ENCODE measurements around the gene TRPM2. TPM values are rescaled to one million over a fixed set of nuclear protein-coding genes. Genes with fewer than 3 reads are reported as not detected.

Gene TRPM2
- total RNA-seq, 1 donor from 2014 or later = 1.9 TPM

GRCh38 chr21:44443291-44443890 is 90.0 kb downstream of the TRPM2 start:
- intact Hi-C loops (cut with DNase I) = no loop called here
- DNase-seq (peak; percentile 32), ATAC-seq (ENCODE audit: poor library complexity) (no peak)

DNA sequence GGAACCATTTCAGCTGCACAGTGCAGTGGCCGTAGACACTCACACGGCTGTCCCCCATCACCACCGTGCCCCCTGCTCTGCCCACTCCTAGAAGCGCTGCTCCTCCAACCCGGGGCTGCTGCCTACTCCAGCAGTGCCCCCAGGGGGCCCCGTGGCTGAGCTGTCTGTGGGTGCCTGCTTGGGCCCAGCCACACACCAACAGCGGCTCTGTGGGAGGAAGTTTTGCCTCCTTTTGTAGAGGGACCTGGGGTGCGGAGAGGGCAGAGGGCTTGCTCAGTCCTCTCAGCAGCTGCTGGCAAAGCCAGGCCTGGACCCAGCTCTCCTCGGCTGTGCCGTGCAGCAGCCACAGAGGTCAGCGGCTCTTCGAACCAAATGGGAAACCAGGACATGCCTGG is 90.5 kb downstream of the TRPM2 start:
- ATAC-seq (ENCODE audit: poor library complexity) (no peak), DNase-seq (peak; percentile 19)
- intact Hi-C loops (cut with DNase I) = no loop called here

DNA sequence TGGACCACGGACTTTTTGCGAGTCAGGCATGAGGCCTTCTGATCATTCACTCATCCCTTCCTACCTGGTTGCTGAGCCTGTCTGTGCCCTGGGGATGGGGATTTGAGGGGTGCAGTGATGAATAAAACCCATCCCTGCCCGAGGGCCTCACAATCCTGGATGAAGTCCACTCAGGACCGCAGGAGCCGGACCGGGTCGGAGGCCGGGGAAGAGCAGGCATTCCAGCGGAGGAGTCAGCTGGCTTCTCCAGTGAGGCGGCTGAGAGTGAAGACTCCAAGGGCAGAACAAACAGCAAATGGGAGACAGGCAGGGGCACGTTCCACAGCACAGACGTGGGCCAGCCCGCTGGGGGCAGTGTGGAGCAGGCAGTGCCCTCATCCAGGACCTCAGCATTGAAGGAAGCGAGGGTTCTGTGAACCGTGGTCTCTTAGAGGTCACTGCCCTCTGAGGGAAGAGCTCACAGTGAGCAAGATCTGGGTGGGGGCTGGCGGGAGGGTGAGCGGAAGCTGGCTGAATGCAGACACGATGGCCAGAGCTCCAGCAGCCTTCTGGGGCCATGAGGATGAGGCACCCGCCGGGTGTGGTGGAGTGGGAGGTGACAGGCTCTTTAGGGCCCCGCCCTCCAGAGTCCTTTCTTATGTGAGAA is 91.0 kb downstream of the TRPM2 start:
- intact Hi-C loops (cut with DNase I) = no loop called here
- no peak for ATAC-seq (ENCODE audit: poor library complexity)
- peak; percentile 38 for DNase-seq

- ATAC-seq (ENCODE audit: poor library complexity) (no peak), DNase-seq (no peak)
- intact Hi-C loops (cut with DNase I) = no loop called here
Observed at GRCh38 chr21:44445145-44445812, 91.9 kb downstream of the TRPM2 start.

DNA sequence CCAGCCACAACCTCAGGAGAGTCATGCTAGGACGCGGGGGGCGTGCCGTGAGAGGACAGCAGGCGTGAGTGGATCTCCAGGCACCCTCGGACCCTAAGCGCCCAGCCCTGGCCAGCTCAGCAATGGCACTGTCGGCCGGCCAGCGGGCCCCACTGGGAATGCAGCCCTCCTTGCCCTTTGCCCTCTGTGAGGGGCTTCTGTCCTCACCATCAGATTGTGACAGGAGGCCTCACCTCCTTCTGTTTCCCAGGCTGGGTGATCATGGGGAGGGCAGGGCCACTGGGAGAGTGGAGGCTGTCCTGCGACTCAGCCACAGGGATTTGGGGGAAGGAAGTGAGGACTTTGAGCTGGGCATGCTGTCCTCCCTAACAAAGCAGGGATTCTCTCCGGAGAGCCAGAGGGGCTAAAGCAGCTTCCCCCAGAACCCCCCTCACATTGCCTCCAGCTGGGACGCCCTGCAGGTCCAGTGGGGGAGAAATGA is 95.3 kb downstream of the TRPM2 start:
- DNase-seq = no peak

DNA sequence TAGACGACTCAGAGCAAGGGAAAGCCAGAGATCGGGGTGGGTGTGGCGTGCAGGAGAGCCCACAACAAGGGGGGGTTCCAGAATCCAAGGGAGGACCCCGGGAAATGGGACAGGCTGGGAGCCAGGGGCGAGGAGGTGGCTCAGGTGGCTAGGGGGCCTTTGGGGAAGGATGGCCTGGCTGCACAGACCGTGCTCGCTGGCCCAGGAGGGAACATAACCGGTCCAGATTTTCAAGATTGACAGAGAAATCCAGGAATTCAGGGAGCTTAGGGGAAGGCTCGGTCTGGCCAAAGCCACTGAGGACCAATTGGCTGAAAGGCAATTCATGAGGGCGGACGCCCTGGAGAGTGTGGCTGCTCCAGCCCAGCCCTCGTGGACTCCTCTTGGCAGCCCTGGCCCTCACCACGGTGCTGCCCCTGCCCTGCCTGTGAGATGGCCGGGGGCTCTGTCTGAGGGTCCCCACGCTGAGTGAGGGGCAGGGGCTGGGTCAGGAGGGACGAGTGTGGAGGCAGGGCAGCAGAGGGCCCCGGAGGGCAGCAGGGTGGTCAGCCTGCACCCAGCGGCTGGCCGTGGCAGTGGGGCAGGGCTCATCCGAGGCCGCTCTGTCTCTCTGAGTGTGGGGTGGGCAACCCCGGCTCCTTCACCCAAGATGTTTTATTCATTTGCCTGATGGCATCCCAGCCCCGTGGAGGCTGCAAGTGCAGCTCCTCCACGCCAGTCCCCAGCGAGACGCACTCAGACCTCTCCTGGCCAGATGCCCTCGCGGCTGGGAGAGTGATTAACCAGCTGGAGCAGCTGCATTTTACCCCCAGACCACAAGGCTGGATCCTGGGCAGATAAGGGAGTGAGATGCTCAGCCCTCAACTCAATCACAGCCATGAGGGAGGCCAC is 96.3 kb downstream of the TRPM2 start:
- ATAC-seq (ENCODE audit: poor library complexity) = no peak
- intact Hi-C loops (cut with DNase I) = no loop called here
- no peak for DNase-seq

More for the DNA sequence above, 95.3 kb downstream of the TRPM2 start:
- no peak for ATAC-seq (ENCODE audit: poor library complexity)
- intact Hi-C loops (cut with DNase I) = no loop called here

DNA sequence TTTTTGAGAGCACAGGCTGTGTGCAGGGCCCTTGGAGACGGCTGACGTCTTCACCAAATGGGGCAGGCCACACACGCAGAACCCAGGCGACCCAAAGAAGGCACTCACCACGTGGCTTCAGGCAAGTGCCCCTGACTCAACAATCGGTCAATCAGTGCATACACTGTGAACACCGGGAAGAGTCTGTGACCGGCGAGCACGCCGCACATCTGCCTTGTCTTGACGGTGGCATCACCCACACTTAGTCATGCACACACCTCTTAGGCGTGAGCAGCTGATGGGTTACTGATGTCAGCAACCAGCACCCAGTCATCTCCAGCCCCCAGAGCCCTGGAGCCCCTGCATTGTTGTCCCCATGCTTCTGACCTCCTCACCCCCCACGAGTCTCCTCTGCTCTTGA is 97.0 kb downstream of the TRPM2 start:
- no peak for ATAC-seq (ENCODE audit: poor library complexity)
- no peak for DNase-seq
- intact Hi-C loops (cut with DNase I) = no loop called here

DNA sequence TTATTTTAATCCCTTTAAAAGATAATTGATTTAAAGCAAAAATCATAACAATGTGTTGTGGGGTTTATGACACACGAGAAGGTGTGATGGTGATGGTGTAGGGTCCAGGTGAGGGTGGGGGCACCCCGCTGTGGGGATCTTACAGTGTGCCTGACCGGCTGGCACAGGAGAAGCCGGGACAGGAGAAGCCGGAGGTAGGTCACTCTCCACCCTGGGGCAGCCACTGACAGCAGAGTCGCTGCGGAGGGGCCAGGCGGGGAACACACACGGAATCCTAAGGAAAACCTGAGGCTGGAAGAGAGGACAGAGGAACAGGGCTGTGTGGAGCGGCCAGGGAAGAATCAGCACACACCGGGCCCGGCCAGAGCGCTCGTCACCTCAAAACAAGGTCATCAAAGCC is 97.6 kb downstream of the TRPM2 start:
- intact Hi-C loops (cut with DNase I) = no loop called here
- ATAC-seq (ENCODE audit: poor library complexity) = no peak
- DNase-seq = no peak

GRCh38 chr21:44453120-44453519 is 99.7 kb downstream of the TRPM2 start:
- ATAC-seq (ENCODE audit: poor library complexity) (no peak), DNase-seq (no peak)
- intact Hi-C loops (cut with DNase I) = no loop called here

DNA sequence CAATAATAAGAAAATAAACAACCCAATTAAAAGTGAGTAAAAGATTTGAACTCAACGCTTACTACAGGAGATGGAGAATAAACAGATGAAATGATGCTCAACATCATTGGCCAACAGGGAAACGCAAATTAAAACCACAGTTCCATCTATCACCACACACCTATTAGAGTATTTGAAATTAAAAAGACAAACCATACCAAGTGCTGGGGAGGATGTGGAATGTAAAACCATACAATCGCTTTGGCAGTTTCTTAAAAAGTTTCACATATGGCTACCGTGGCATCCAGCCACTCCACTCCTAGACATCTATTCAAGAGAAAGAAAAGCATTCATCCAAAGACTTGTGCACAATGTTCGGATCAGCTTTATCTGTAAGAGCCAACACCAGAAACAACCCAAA is 100.6 kb downstream of the TRPM2 start:
- no peak for ATAC-seq (ENCODE audit: poor library complexity)
- intact Hi-C loops (cut with DNase I) = no loop called here
- DNase-seq = no peak

DNA sequence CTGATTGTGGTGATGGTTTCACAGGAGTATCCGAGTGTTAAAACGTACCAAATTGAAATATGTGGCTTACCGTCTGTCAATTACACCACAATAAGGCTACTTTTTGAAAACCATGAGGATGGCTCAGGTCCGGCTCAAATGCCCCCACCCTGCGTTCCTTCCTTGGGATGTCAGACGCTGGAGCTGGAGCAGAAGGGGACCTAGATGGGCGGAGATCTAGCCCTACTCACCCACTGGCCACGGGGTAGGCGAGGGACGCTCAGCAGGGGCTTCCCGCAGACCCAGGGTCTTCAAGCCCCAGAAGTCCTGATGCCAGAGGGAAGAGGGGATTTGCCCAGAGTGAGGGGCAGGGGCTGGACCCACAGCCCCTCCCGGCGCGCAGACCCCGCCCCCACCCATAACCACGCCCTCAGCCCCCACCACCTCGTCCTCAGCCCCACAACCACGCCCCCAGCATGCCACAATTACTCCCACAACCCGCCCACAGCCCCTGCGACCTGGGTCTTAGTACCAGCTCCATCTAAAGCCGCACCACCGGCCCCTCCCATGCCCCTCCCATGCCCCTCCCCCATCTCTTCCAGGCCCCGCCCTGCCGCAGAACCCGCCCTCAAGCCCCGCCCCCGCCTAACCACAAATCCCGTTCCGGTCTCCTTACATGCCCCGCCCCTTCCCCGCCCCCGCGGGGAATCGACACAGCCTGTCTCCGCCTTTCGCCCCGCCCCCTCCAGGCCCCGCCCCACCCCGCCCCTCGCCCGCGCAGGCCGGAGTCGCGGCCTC is 101.5 kb downstream of the TRPM2 start, which contains the start of gene LRRC3:
Gene LRRC3, plus strand, starts transcription at position 764 of the 777 bp plus-strand sequence. CDS start 1,135 bp downstream, outside the sequence.
- ATAC-seq (ENCODE audit: poor library complexity) (peak; percentile 90), DNase-seq (peak; percentile 92)
- intact Hi-C loops (cut with DNase I) = no loop called here

GRCh38 chr21:44455524-44456213 is 102.2 kb downstream of the TRPM2 start:
- intact Hi-C loops (cut with DNase I) = no loop called here
- ATAC-seq (ENCODE audit: poor library complexity) (peak; percentile 85), DNase-seq (peak; percentile 76)

DNA sequence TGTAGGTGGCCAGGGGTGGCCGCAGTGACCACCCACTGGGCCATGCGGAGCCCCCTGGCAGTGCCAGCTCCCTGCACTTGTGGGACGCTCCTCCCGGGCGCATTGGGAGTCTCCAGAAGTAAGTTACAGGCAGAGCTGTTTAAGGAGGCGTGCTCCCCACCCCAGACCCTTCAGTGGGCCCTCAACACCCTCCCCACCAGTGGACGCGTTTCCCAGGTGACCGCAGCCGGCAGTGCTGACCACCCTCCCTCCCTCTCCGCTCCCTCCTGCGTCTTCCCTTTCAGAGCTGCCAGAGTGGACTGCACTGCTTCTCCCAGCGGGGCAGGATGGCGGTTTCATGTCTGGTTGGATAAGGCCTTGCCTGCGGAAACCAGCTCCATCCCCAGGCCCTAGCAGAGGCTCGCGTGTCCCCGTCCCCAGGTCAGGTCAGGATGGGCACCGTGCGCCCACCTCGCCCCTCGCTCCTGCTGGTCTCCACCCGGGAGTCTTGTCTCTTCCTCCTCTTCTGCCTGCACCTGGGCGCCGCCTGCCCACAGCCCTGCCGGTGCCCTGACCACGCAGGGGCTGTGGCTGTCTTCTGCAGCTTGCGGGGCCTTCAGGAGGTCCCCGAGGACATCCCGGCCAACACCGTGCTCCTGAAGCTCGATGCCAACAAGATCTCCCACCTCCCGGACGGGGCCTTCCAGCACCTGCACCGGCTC is 102.9 kb downstream of the TRPM2 start:
- intact Hi-C loops (cut with DNase I) = no loop called here
- ATAC-seq (ENCODE audit: poor library complexity) = no peak
- DNase-seq = no peak

GRCh38 chr21:44456915-44457736 is 103.7 kb downstream of the TRPM2 start:
- ATAC-seq (ENCODE audit: poor library complexity) (no peak), DNase-seq (no peak)
- intact Hi-C loops (cut with DNase I) = no loop called here

DNA sequence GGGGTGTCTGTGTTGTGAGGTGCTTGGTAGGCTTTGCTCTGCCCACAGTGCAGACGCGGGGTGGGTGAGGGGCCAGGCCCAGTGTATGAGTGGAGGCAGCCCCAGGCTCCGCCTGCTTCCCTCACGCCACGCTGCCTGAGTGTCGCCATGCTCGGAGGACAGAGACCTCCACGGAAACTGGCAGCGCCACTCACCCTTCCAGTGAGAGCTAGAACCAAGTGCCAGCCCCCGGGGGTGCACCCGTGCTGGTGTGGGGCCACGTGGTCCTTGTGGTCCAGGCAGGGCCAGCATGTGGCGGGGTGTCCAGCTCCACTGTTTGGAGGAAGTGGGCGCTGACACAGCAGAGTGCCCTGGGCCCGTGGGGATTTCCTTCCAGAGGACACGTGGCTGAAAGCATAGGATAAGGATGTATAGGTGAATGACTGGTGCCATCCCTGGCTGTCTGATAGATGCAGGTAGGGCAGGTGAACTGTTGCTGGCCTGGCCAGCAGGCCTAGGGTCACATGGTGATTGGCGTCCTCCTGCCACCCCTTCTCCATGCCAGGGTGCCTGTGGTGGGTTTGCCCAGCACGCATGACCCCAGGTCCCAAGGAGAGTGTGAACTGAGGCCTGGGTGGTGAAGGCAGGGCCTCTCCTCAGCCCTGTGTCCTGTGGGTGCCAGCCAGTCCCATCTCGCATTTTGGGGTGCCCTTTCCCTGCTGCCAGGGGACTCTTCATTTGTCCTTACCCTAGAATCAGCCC is 105.7 kb downstream of the TRPM2 start:
- DNase-seq (no peak), ATAC-seq (ENCODE audit: poor library complexity) (no peak)
- intact Hi-C loops (cut with DNase I) = no loop called here

All from Right ventricle myocardium superior (tissue), 1 donor.